Dermis lymphatic vessel endothelial cell (primary cell): ENCODE results near the gene AGA. TPM values are rescaled to one million over a fixed set of nuclear protein-coding genes. Genes with fewer than 3 reads are reported as not detected.

Experiments
- total RNA-seq: library from RNA; depleted of rRNA; stranded (reverse); fragments of >200 nt; gene quantifications from 2 replicates; pipeline ENCODE4 v1.2.1, GENCODE V29; 2014

Gene AGA
- 32.3 and 38.0 TPM in 2 replicates for total RNA-seq

GRCh38 chr4:177441803-177442622 lies at the start of gene AGA:
AGA (minus strand) TSS chr4:177442437; CDS start chr4:177442375, 62 bp downstream.

Other genes starting within 250 kb of the AGA start
- 1.7 and 1.9 TPM in 2 replicates for gene NEIL3, start 132.6 kb downstream of the AGA start, total RNA-seq